HG03280 (cell line): Measurements from ENCODE around the gene PAK5.

ENCODE experiments used
- ATAC-seq: cut with Tn5 transposase; IDR thresholded peaks from one replicate; pipeline ENCODE4 v1.9.1; 2021; ENCODE audit warnings: mild to moderate bottlenecking, moderate library complexity; ENCODE audit not compliant: unreplicated experiment

PAK5 gene

DNA sequence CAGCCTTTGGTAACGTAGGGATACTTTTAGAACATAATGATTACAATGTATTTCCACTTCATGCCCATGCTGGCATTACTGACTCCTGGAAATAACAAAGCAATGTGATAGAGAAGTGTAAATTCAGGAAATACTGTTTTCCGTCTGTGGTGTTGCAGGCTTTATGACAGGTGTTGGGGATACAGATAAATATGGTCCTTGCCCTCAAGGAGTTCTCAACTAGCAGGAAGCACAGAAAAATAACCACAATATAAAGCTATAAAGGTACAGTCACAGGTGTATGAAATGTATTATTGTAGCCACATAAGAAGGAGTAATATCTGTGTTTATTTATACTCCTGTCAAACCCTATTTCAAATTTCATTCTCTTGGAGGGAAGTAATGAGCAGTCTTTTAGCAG lies 337.4 kb downstream of the PAK5 start:
- no peak for ATAC-seq

GRCh38 chr20:9500121-9500520 lies 338.8 kb downstream of the PAK5 start:
- no peak for ATAC-seq

- ATAC-seq = no peak
These were observed 339.6 kb downstream of the PAK5 start for GRCh38 chr20:9499126-9499899.

DNA sequence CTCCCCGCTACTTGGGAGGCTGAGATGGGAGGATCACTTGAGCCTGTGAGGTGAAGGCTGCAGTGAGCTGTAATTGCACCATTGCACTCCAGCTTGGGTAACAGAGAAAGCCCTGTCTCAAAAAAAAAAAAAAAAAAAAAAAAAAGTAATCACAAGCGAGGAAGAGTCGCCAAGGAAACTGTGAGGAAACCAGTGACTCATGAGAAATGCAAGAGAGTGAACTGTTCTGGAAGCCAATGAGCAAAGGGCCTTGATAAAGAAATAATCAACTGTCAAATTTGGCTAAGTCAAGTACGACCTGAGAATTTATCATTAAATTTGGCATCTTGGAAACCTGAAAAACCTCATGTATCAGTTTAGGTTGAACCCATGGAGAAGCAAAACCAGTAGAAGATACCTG lies 340.6 kb downstream of the PAK5 start:
- no peak for ATAC-seq

DNA sequence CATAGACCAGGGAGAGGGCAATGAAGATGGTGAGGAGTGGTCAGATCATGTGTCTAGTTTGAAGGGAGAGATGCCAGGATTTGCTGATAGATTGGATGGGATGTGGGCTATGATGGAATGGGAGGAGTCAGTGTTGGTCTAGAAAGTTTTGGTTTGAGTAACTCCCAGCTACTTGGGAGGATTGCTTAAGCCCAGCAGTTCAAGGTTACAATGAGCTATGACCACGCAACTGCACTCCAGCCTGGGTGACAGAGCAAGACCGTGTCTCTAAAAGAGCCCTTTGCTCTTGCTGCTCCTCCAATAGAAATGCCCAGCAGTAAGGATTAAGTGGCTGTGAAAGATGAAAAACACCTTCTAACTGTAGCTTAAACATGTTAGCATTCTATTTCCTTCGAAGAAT lies 342.7 kb downstream of the PAK5 start:
- ATAC-seq = no peak

GRCh38 chr20:9495701-9496100 lies 343.2 kb downstream of the PAK5 start:
- no peak for ATAC-seq

- ATAC-seq = no peak
These were observed 345.1 kb downstream of the PAK5 start for GRCh38 chr20:9493803-9494202.

DNA sequence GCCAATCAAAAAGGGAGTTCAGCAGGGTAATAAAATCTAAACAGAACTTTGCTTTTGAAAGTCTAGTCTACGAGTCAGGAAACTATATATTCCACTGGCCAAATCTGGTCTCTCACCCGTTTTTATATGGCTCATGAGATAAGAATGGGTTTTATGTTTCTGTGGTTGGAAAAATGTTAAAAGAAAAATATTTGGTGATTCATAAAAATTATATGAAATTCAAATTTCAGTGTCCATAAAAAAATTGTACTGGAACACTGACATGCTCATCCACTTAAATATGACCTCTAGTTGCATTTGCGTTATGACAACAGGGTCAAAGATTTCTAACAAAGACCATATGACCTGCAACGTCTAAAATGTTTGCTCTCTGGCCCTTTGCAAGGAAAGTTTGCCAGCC lies 346.8 kb downstream of the PAK5 start:
- ATAC-seq = no peak

GRCh38 chr20:9491324-9491723 lies 347.6 kb downstream of the PAK5 start:
- ATAC-seq = no peak

- ATAC-seq = no peak
These were observed 348.2 kb downstream of the PAK5 start for GRCh38 chr20:9490631-9491030.

DNA sequence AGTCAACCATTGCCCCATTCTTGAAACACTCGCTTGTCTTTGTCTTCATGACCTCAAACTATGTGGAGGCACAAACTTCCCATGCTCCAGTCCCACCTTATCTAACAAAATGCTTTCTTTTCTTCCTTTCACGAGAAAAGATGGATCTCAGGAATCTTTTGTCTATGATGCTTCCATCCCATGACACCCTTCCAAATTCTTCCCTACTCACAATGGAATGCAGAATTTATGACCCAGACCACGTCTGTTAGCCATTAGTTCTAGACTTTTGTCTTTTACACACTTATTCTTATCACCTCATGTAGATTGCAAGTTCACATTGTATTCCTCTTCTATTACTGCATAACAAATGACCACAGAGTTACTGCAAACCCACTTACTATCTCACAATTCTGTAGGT lies 348.7 kb downstream of the PAK5 start:
- ATAC-seq = no peak

DNA sequence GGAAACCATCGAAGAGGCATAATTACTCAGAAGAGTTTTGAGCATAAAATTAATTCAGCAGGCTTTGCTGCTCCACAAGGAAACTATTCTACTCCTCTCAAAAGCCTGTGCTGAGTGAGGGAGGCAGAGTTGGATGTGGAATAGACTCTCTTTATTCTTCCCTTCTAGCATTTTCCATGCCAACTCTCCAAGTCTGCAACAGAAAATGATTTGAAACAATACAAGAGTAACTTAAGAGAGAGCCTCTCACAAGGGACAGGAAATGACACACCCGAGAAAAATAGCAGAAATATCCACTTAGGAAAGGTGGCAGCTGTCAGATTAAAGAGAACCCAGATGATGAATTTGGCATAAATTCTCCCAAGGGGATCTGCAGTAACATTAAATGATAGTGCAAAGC lies 350.8 kb downstream of the PAK5 start:
- ATAC-seq = no peak
